Neural cell (in vitro differentiated cells): Measurements from ENCODE around the gene BIRC5.

Source experiments
- CTCF ChIP-seq: fragments of 450-650 bp; IDR thresholded peaks from 2 replicates; pipeline ENCODE4 v1.5.1; 2014; ENCODE audit warnings: antibody characterized with exemption, mild to moderate bottlenecking, moderate library complexity; ENCODE audit not compliant: poor library complexity, severe bottlenecking
- EP300 ChIP-seq: fragments of 450-650 bp; conservative IDR thresholded peaks from 2 replicates; pipeline ENCODE4 v1.6.1; 2014; ENCODE audit warnings: antibody characterized with exemption, mild to moderate bottlenecking, moderate library complexity; ENCODE audit not compliant: poor library complexity, severe bottlenecking
- EZH2 ChIP-seq: fragments of 200-600, 300-800 bp; shearing (Covaris generic), sonication (generic); IDR thresholded peaks from 2 replicates; pipeline ENCODE4 v1.6.1; 2014; ENCODE audit warnings: antibody characterized with exemption, low read length, borderline replicate concordance, mild to moderate bottlenecking; ENCODE audit not compliant: insufficient read depth, poor library complexity, severe bottlenecking
- MXI1 ChIP-seq: fragments of 450-650 bp; conservative IDR thresholded peaks from 2 replicates; pipeline ENCODE4 v1.6.1; 2014; ENCODE audit warnings: antibody characterized with exemption, mild to moderate bottlenecking; ENCODE audit not compliant: poor library complexity, severe bottlenecking
- POLR2AphosphoS5 ChIP-seq: IDR thresholded peaks from 2 replicates; pipeline ENCODE4 v1.6.1; 2012
- RAD21 ChIP-seq: fragments of 450-650 bp; conservative IDR thresholded peaks from 2 replicates; pipeline ENCODE4 v1.6.1; 2014; ENCODE audit warnings: antibody characterized with exemption, mild to moderate bottlenecking, moderate library complexity
- SMC3 ChIP-seq: fragments of 450-650 bp; conservative IDR thresholded peaks from 2 replicates; pipeline ENCODE4 v1.6.1; 2014; ENCODE audit warnings: antibody characterized with exemption, mild to moderate bottlenecking, moderate library complexity; ENCODE audit not compliant: poor library complexity
- TAF1 ChIP-seq: IDR thresholded peaks from 2 replicates; pipeline ENCODE4 v1.6.1; 2012; ENCODE audit warnings: low read depth
- TF ChIP-seq, protein P1 (sequence below): IDR thresholded peaks from 2 replicates; pipeline ENCODE4 v1.6.1; 2012; ENCODE audit warnings: borderline replicate concordance

GRCh38 chr17:78249818-78250806 is 36.1 kb downstream of the BIRC5 start:
- TF ChIP-seq EZH2 (no peak), CTCF (no peak), RAD21 (no peak), EP300 (no peak), SMC3 (no peak), POLR2AphosphoS5 (no peak), TAF1 (no peak), MXI1 (no peak)
- TF ChIP-seq, protein P1, sequence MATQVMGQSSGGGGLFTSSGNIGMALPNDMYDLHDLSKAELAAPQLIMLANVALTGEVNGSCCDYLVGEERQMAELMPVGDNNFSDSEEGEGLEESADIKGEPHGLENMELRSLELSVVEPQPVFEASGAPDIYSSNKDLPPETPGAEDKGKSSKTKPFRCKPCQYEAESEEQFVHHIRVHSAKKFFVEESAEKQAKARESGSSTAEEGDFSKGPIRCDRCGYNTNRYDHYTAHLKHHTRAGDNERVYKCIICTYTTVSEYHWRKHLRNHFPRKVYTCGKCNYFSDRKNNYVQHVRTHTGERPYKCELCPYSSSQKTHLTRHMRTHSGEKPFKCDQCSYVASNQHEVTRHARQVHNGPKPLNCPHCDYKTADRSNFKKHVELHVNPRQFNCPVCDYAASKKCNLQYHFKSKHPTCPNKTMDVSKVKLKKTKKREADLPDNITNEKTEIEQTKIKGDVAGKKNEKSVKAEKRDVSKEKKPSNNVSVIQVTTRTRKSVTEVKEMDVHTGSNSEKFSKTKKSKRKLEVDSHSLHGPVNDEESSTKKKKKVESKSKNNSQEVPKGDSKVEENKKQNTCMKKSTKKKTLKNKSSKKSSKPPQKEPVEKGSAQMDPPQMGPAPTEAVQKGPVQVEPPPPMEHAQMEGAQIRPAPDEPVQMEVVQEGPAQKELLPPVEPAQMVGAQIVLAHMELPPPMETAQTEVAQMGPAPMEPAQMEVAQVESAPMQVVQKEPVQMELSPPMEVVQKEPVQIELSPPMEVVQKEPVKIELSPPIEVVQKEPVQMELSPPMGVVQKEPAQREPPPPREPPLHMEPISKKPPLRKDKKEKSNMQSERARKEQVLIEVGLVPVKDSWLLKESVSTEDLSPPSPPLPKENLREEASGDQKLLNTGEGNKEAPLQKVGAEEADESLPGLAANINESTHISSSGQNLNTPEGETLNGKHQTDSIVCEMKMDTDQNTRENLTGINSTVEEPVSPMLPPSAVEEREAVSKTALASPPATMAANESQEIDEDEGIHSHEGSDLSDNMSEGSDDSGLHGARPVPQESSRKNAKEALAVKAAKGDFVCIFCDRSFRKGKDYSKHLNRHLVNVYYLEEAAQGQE: no peak
